ENCODE measurements around the gene KLF4. TPM values are rescaled to one million over a fixed set of nuclear protein-coding genes. Genes with fewer than 3 reads are reported as not detected.

Gene KLF4
- total RNA-seq, 4 donors from 2014 or later: 67.4 to 82.5 (median 69.6) TPM

DNA sequence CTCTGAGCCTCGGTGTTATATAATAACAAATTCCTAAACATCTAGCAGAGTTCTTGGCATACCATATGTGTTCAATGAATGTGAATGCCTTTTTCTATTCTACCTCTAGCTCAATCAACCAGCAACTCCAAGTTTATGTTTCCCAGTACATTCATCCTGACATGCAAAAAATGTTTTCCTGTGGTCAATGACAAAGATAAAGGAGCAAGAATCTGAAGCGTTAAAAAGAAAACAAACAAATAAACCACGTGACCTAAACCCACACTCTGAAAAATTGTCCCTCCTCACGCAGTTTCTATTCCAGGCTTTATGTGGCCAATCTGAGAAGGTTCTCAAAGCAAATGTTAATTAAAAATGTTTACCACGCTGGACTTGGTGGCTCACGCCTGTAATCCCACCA lies 18.0 kb downstream of the KLF4 start:
- TF ChIP-seq CTCF (IDR thresholded peaks at IDR 0.05; ENCODE audit: low read depth): no peak

- TF ChIP-seq CTCF (IDR thresholded peaks at IDR 0.05; ENCODE audit: low read depth): no peak
These were observed 22.2 kb downstream of the KLF4 start for GRCh38 chr9:107467416-107467815.

DNA sequence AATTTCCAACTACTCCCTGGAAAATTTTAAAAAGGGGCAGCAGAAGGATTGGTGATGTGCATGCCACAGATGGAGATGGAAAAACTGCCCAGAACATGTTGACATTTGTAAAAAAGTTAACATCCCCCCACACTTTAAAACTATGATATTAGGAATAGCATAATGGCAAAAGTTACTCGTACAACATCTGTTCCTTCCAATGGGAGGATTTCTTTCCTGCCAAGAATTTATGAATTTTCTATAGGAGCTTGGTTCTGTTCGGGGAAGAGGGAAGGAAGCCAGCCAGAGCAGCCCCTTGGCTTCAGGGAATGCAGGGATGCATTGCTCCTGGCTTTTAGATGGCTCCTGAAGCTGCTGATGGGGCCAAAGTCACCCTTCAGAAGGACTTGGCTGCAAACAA lies 22.7 kb downstream of the KLF4 start:
- no peak for TF ChIP-seq CTCF (IDR thresholded peaks at IDR 0.05; ENCODE audit: low read depth)

DNA sequence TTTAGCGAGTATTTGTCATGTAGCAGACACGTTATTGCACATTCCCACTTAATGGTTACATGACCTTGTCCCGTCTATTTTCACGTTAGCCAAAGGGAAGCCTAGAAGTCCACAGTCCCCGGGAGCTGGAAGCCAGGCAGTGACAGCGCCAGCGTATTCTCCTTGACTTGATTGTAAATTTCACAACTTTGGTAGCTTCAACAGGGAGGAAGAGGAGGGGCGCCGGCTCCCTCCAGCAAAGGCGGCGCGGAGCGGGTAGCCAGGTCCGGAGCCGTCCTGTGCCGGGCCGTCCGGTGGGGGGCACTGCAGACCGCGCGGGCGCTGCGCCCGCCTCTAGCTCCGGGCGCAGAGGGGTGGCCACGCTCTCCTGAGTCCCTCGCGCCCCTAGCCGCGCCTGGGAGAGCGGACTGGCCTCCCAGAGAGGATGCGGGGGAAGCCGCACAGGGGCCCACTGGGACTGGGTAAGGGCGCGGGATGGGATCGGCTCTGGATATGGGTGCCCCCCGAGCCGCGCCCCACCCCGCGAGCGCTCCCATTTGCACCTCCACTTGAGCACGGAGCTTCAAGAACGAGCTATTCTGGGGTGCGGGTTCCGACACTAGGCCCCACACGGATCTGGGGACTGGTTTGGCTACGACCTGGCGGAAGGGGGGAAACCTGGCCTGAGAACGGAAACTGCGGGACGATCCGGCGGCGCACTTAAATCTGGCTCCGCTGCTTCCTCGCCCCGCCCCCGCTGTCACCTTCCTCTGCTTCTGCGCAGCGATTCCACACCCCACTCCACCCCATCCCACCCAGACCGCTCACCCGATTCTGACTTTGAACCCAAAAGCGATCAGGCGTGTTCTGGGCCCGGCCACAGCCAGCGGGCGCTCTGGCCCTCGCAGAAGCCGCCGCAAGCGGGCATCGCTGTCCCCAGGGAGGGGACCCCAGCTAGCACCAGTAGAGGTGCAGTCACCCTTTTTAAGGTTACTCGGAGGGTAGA lies 23.8 kb downstream of the KLF4 start:
- no peak for TF ChIP-seq CTCF (IDR thresholded peaks at IDR 0.05; ENCODE audit: low read depth)

GRCh38 chr9:107464516-107464915 lies 25.1 kb downstream of the KLF4 start:
- no peak for TF ChIP-seq CTCF (IDR thresholded peaks at IDR 0.05; ENCODE audit: low read depth)

DNA sequence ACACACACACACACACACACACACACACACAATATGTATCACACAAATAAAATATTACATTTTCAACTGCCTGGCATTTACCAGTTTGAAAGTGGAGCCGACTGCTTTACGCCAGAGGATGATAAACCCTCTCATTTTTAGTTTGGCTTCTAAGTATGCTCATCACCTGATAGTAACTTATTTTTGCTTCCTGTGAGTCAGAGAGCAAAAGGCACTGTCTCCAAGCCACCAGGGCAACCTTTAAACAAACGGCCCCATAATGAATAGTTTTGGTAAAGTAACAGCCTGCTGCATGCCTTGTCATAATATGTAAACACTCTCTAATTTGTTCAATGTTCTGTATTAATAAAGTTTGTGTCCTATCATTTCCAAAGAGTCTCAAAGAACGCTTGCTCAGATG lies 26.9 kb downstream of the KLF4 start:
- no peak for TF ChIP-seq CTCF (IDR thresholded peaks at IDR 0.05; ENCODE audit: low read depth)

DNA sequence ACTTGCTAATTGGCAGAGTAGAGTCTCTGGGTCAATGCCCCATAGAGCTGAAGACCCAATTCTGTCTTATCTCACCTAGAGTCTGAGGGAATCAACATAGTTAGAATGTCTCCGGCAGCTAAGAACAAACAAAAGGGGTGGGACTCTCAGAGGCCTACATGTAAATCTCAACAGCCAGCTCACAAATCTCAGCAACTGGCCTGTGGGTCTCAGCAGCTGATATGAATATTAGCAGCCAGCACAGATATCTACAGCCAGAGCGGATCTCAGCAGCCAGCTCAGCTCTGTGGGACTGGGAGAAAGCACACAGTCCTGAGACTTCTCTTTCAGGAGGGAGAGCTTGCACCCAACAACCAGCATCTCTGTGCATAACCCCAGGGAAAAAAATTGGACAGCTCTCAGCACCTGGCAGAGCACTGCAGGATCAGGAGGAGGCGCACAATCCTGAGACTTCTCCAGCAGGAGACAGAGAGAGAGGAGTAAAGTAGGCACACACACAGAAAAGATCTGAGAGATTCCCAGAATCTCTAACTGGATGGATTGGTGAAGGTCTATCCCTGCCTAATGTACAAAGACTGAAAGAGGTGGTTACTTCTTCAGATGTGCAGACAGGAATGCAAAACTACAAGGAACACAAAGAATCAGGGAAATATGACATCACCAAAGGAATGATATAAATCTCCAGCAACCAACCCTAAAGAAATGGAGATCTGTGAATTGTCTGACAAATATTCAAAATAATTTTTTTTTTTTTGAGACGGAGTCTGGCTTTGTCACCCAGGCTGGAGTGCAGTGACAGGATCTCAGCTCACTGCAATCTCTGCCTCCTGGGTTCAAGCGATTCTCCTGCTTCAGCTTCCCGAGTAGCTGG lies 29.2 kb downstream of the KLF4 start:
- no peak for TF ChIP-seq CTCF (IDR thresholded peaks at IDR 0.05; ENCODE audit: low read depth)
